GM18861 (cell line): ENCODE measurements around the gene MPV17L.
"Not testable (repeated sequence)": the region's sequence is repeated elsewhere in the genome, so short reads cannot be mapped to it uniquely, and the experiment has no call there.

Experiments used
- ATAC-seq: cut with Tn5 transposase; IDR thresholded peaks from one replicate; pipeline ENCODE4 v1.9.1; 2021; ENCODE audit not compliant: unreplicated experiment

The MPV17L gene

GRCh38 chr16:15407756-15408155 is 12.2 kb downstream of the MPV17L start:
- ATAC-seq = not testable (repeated sequence)

GRCh38 chr16:15409476-15409875 is 13.9 kb downstream of the MPV17L start:
- not testable (repeated sequence) for ATAC-seq

GRCh38 chr16:15415511-15415985 is 20.0 kb downstream of the MPV17L start:
- no peak for ATAC-seq

- no peak for ATAC-seq
Measured at GRCh38 chr16:15417197-15417596, 21.6 kb downstream of the MPV17L start.

- ATAC-seq = no peak
Measured at GRCh38 chr16:15418206-15418605, 22.7 kb downstream of the MPV17L start.

GRCh38 chr16:15421696-15422095 is 26.1 kb downstream of the MPV17L start:
- ATAC-seq = not testable (repeated sequence)

- ATAC-seq = no peak
Measured at GRCh38 chr16:15422222-15422621, 26.7 kb downstream of the MPV17L start.

GRCh38 chr16:15425861-15426260 is 30.3 kb downstream of the MPV17L start:
- no peak for ATAC-seq

GRCh38 chr16:15426796-15427195 is 31.2 kb downstream of the MPV17L start:
- no peak for ATAC-seq

GRCh38 chr16:15427648-15428239 is 32.2 kb downstream of the MPV17L start:
- no peak for ATAC-seq

- not testable (repeated sequence) for ATAC-seq
Measured at GRCh38 chr16:15430884-15431283, 35.3 kb downstream of the MPV17L start.

- no peak for ATAC-seq
Measured at GRCh38 chr16:15434079-15434424, 38.5 kb downstream of the MPV17L start.

GRCh38 chr16:15434425-15435215 is 39.1 kb downstream of the MPV17L start, which contains the start of gene BMERB1:
BMERB1 (plus strand) TSS chr16:15434588; CDS start chr16:15434654, 66 bp downstream.
- no peak for ATAC-seq

GRCh38 chr16:15435216-15435864 is 39.8 kb downstream of the MPV17L start:
- ATAC-seq = no peak

GRCh38 chr16:15439102-15439501 is 43.5 kb downstream of the MPV17L start:
- ATAC-seq = no peak

- ATAC-seq = no peak
Measured at GRCh38 chr16:15439521-15439920, 44.0 kb downstream of the MPV17L start.

GRCh38 chr16:15440852-15441251 is 45.3 kb downstream of the MPV17L start:
- ATAC-seq = no peak

- not testable (repeated sequence) for ATAC-seq
Measured at GRCh38 chr16:15442140-15442539, 46.6 kb downstream of the MPV17L start.

GRCh38 chr16:15443753-15444152 is 48.2 kb downstream of the MPV17L start:
- ATAC-seq = no peak

GRCh38 chr16:15444264-15444663 is 48.7 kb downstream of the MPV17L start:
- no peak for ATAC-seq

GRCh38 chr16:15445450-15445849 is 49.9 kb downstream of the MPV17L start:
- ATAC-seq = no peak

- ATAC-seq = no peak
Measured at GRCh38 chr16:15446901-15447300, 51.3 kb downstream of the MPV17L start.
